Neuronal stem cell (in vitro differentiated cells): Measurements from ENCODE around the gene NLGN1.

ENCODE experiments used
- DNase-seq: peaks from one replicate; pipeline ENCODE4 v3.0.0-alpha.2; 2013; ENCODE audit warnings: low spot score
- H2AFZ ChIP-seq: one replicate; pipeline ENCODE4 v1.6.1; 2013; ENCODE audit warnings: mild to moderate bottlenecking, low read length, inconsistent platforms
- H2AK5ac ChIP-seq: 2 replicates; pipeline ENCODE4 v1.6.1; 2013; ENCODE audit warnings: low read depth, mild to moderate bottlenecking, inconsistent platforms, low read length, moderate library complexity, mixed read lengths
- H2BK120ac ChIP-seq: 2 replicates; pipeline ENCODE4 v1.6.1; 2013; ENCODE audit warnings: low read depth, mild to moderate bottlenecking, inconsistent platforms, low read length, moderate library complexity, mixed read lengths
- H2BK12ac ChIP-seq: one replicate; pipeline ENCODE4 v1.6.1; 2013; ENCODE audit warnings: low read length, inconsistent platforms
- H2BK15ac ChIP-seq: 2 replicates; pipeline ENCODE4 v1.6.1; 2013; ENCODE audit warnings: mild to moderate bottlenecking, low read length, inconsistent platforms, mixed read lengths
- H2BK5ac ChIP-seq: one replicate; pipeline ENCODE4 v1.6.1; 2013; ENCODE audit warnings: inconsistent platforms, mild to moderate bottlenecking, low read length, moderate library complexity
- H3K14ac ChIP-seq: one replicate; pipeline ENCODE4 v1.6.1; 2013; ENCODE audit warnings: low read length, inconsistent platforms
- H3K18ac ChIP-seq: 2 replicates; pipeline ENCODE4 v1.6.1; 2013; ENCODE audit warnings: low read length, inconsistent platforms
- H3K23ac ChIP-seq: 2 replicates; pipeline ENCODE4 v1.6.1; 2013; ENCODE audit warnings: low read depth, mild to moderate bottlenecking, mixed read lengths, low read length, inconsistent platforms; ENCODE audit not compliant: poor library complexity
- H3K27ac ChIP-seq: replicated peaks from 3 replicates; pipeline ENCODE4 v1.5.1; 2013; ENCODE audit warnings: low read length, inconsistent platforms
- H3K27me3 ChIP-seq, 3 experiments: 2 replicates each; pipeline ENCODE4 v1.6.1; 2013; ENCODE audit warnings: low read length in 3 of 3, mild to moderate bottlenecking in 2 of 3, inconsistent platforms in 1 of 3, low read depth in 1 of 3, mixed read lengths in 1 of 3, moderate library complexity in 1 of 3; ENCODE audit not compliant: control insufficient read depth in 3 of 3, insufficient read depth in 3 of 3
- H3K36me3 ChIP-seq, 2 donors: replicated peaks in 1 of 2; 2 replicates each; pipeline ENCODE4 v1.6.1; 2013; ENCODE audit warnings: low read length in 2 of 2; ENCODE audit not compliant: control insufficient read depth in 2 of 2, insufficient read depth in 2 of 2
- H3K4ac ChIP-seq: 2 replicates; pipeline ENCODE4 v1.6.1; 2013; ENCODE audit warnings: inconsistent platforms, mild to moderate bottlenecking, low read length, moderate library complexity
- H3K4me1 ChIP-seq, 2 donors: 1 replicate in 1 of 2; 2 replicates in 1 of 2; pipeline ENCODE4 v1.6.1; 2013; ENCODE audit warnings: low read length in 2 of 2, low read depth in 1 of 2; ENCODE audit not compliant: control insufficient read depth in 2 of 2, insufficient read depth in 1 of 2
- H3K4me2 ChIP-seq: one replicate; pipeline ENCODE4 v1.6.1; 2013; ENCODE audit warnings: mild to moderate bottlenecking, low read length, inconsistent platforms; ENCODE audit not compliant: insufficient read depth, poor library complexity, severe bottlenecking
- H3K4me3 ChIP-seq, 2 donors: 2 replicates each; pipeline ENCODE4 v1.5.1; 2013; ENCODE audit warnings: low read length in 2 of 2, mild to moderate bottlenecking in 2 of 2, inconsistent platforms in 1 of 2, moderate library complexity in 1 of 2
- H3K79me1 ChIP-seq: one replicate; pipeline ENCODE4 v1.6.1; 2013; ENCODE audit warnings: low read depth, mild to moderate bottlenecking, inconsistent platforms, low read length, moderate library complexity
- H3K9ac ChIP-seq: one replicate; pipeline ENCODE4 v1.6.1; 2013; ENCODE audit warnings: mild to moderate bottlenecking, low read depth, low read length, inconsistent platforms; ENCODE audit not compliant: poor library complexity
- H3K9me3 ChIP-seq, 2 donors: replicated peaks in 1 of 2; 2 replicates each; pipeline versions ENCODE3 to v1.6.1; 2013; ENCODE audit warnings: low read length in 2 of 2, mild to moderate bottlenecking in 2 of 2, inconsistent platforms in 1 of 2, low read depth in 1 of 2, mixed read lengths in 1 of 2, moderate library complexity in 1 of 2; ENCODE audit not compliant: control insufficient read depth in 2 of 2, insufficient read depth in 1 of 2
- H4K8ac ChIP-seq: one replicate; pipeline ENCODE4 v1.6.1; 2013; ENCODE audit warnings: low read depth, mild to moderate bottlenecking, inconsistent platforms, low read length, moderate library complexity
- H4K91ac ChIP-seq: one replicate; pipeline ENCODE4 v1.6.1; 2013; ENCODE audit warnings: low read length, low read depth, mild to moderate bottlenecking, inconsistent platforms; ENCODE audit not compliant: poor library complexity
- WGBS, 2 donors: extraction: QIAGEN DNeasy Blood & Tissue Kit; methylation state at CpG; one replicate each; pipeline ENCODE4 v1.1.7; 2013; ENCODE audit warnings: missing lambda C conversion rate in 2 of 2, mixed read lengths in 1 of 2; ENCODE audit not compliant: insufficient read length in 2 of 2, insufficient replicate concordance in 1 of 2; ENCODE audit errors: extremely low coverage in 2 of 2; 5-methylcytosine and 5-hydroxymethylcytosine counted together

The NLGN1 gene

DNA sequence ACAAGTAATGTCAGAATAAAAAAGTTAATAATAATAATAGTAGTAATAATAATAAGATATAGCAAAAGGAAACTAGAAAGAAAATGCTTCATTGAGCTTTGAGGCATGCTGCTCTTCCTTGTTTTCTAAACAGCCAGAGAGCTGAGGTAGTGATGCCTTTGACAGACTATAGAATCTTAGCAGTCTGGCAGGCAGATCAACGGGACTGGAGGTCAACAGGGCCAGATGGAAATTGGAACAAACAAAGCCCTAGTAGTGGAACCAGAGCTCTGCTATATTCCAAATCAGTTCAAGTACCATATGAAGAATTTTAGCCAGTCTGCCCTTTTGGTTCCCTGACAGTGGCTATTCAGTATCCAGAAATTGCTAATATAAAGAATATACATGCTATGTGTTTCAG, 278.6 kb downstream of the NLGN1 start:
- Histone ChIP-seq H2AFZ (no peak overlapping the region), H2AK5ac (no peak overlapping the region), H4K8ac (no peak overlapping the region), H3K9me3 (no peaks in the 10 kb centered on the region), H2BK12ac (no peak overlapping the region), H3K9ac (no peak overlapping the region), H4K91ac (no peak overlapping the region), H3K27me3 (no peaks in the 10 kb centered on the region), H3K27ac (no peak overlapping the region), H3K79me1 (no peaks in the 10 kb centered on the region), H3K4me1 (peaks cover 0 to 11% of the 10 kb centered on the region in 2 donors), H3K4ac (no peak overlapping the region), H2BK120ac (no peak overlapping the region), H3K4me3 (no peak overlapping the region), H3K4me2 (no peak overlapping the region), H3K18ac (no peak overlapping the region), H3K14ac (no peak overlapping the region), H2BK5ac (no peak overlapping the region), H2BK15ac (no peak overlapping the region), H3K36me3 (no peaks in the 10 kb centered on the region), H3K23ac (no peak overlapping the region)
- no CpG with 5 or more reads among the region's 1 CpG for WGBS, 2 donors
- DNase-seq, result peak; percentile 20

DNA sequence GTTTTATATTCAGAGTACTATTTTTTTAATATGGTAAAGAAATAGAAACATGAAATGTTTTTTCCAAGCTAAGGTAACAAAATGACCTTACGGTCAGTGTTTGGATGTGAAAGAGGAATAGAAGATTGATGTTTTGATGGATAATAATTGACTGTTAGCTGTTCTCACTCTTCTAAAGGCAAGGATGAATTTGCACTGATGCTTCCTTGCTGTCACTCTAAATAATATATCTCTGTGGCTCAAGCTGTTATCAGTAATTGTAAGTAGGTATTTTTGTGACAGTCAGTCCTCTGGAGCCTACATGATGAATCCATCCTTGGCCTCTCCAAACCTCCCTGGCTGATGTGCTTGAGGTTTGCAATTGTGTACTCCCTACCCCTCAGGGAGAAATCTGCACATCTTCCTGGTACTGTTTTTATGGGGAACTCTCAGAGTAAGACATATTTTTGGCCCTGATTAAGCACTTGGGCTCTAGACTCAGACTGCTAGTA, 283.7 kb downstream of the NLGN1 start:
- no peaks in the 10 kb centered on the region for H3K79me1 ChIP-seq
- no peaks in the 10 kb centered on the region for H3K27me3 ChIP-seq
- no peak overlapping the region for H3K27ac ChIP-seq
- no peak overlapping the region for H3K4ac ChIP-seq
- DNase-seq, result no peak
- no peaks in the 10 kb centered on the region for H3K36me3 ChIP-seq
- H2AFZ ChIP-seq, result no peak overlapping the region
- no peak overlapping the region for H3K4me3 ChIP-seq
- no peak overlapping the region for H4K91ac ChIP-seq
- no peak overlapping the region for H2BK12ac ChIP-seq
- H3K4me2 ChIP-seq, result no peak overlapping the region
- no peak overlapping the region for H3K23ac ChIP-seq
- peaks cover 0 to 4% of the 10 kb centered on the region in 2 donors for H3K4me1 ChIP-seq
- H2BK120ac ChIP-seq, result no peak overlapping the region
- H3K9ac ChIP-seq, result no peak overlapping the region
- H3K18ac ChIP-seq, result no peak overlapping the region
- WGBS, 2 donors, result no CpG with 5 or more reads among the region's 1 CpG
- no peak overlapping the region for H3K14ac ChIP-seq
- no peak overlapping the region for H2AK5ac ChIP-seq
- no peak overlapping the region for H4K8ac ChIP-seq
- no peaks in the 10 kb centered on the region for H3K9me3 ChIP-seq
- H2BK15ac ChIP-seq, result no peak overlapping the region
- no peak overlapping the region for H2BK5ac ChIP-seq

DNA sequence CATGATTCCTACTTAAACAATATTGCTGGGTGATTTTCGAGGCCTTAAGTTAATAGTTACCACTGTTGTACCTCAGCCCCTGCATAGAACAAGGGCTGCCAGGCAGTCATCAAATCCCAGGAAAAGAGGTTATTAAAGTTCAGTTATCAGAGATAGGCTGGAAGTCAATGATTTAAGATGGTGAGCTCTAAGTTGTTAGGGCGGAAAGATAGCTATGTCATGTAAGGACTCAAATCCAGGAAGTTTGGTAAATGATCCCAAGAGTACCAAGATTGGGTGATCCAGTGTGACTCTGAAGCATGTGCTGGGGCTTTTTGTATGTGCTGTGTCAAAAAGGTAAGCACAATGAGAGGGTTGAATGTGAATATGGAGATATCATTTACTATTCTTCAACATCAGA, 287.9 kb downstream of the NLGN1 start:
- H3K9me3 ChIP-seq, result no peaks in the 10 kb centered on the region
- H3K23ac ChIP-seq, result no peak overlapping the region
- H3K79me1 ChIP-seq, result no peaks in the 10 kb centered on the region
- no peak overlapping the region for H2BK5ac ChIP-seq
- H3K14ac ChIP-seq, result no peak overlapping the region
- H3K18ac ChIP-seq, result no peak overlapping the region
- WGBS, 2 donors, result no CpG with 5 or more reads among the region's 2 CpGs
- DNase-seq, result no peak
- H2BK15ac ChIP-seq, result no peak overlapping the region
- no peak overlapping the region for H3K27ac ChIP-seq
- no peak overlapping the region for H4K91ac ChIP-seq
- no peak overlapping the region for H3K4me3 ChIP-seq
- H3K27me3 ChIP-seq, result no peaks in the 10 kb centered on the region
- no peak overlapping the region for H3K4me2 ChIP-seq
- H4K8ac ChIP-seq, result no peak overlapping the region
- H3K4ac ChIP-seq, result no peak overlapping the region
- no peaks in the 10 kb centered on the region for H3K36me3 ChIP-seq
- H2BK12ac ChIP-seq, result no peak overlapping the region
- H2AK5ac ChIP-seq, result no peak overlapping the region
- H3K9ac ChIP-seq, result no peak overlapping the region
- H3K4me1 ChIP-seq, result peaks cover 0 to 6% of the 10 kb centered on the region in 2 donors
- no peak overlapping the region for H2AFZ ChIP-seq
- no peak overlapping the region for H2BK120ac ChIP-seq

DNA sequence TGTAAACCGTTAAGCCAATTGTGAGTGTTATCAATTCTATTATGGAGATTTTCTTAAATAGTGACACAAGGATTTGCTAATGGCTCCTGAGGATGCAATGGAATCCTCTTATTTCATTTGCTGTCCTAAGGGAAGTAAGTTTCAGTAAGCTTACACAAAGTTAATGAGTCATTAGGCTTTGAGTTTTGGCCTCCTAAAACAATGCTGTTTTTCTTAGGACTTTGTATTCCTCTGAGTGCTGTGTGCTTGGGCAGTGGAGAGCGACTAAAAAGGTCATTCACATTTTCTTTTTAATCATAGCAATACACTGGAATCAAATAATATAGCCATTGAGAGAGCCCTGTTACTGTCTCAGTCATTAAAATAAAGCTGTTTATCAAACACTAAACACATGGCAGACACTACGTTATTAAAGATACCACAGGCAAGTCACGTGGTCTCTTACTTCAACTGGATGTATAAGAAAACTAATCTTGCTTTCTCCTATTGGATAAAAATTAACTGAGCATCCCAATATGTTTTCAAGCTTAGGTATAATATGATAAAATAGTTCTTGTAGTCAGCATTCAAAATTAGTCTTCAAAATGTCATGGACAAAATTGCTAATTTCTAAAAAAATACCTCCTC, 290.8 kb downstream of the NLGN1 start:
- no peak overlapping the region for H3K9ac ChIP-seq
- H3K4me2 ChIP-seq, result no peak overlapping the region
- no peak overlapping the region for H2BK12ac ChIP-seq
- H4K91ac ChIP-seq, result no peak overlapping the region
- H3K4me3 ChIP-seq, result no peak overlapping the region
- H2BK120ac ChIP-seq, result no peak overlapping the region
- no peaks in the 10 kb centered on the region for H3K79me1 ChIP-seq
- no peaks in the 10 kb centered on the region for H3K27me3 ChIP-seq
- H2AFZ ChIP-seq, result no peak overlapping the region
- no CpG with 5 or more reads among the region's 4 CpGs for WGBS, 2 donors
- no peak overlapping the region for H3K14ac ChIP-seq
- H2AK5ac ChIP-seq, result no peak overlapping the region
- H3K23ac ChIP-seq, result no peak overlapping the region
- H3K4me1 ChIP-seq, result peaks cover 0 to 6% of the 10 kb centered on the region in 2 donors
- H3K27ac ChIP-seq, result no peak overlapping the region
- no peak overlapping the region for H3K18ac ChIP-seq
- H2BK15ac ChIP-seq, result no peak overlapping the region
- no peak overlapping the region for H4K8ac ChIP-seq
- DNase-seq, result no peak
- H3K9me3 ChIP-seq, result no peaks in the 10 kb centered on the region
- H2BK5ac ChIP-seq, result no peak overlapping the region
- no peaks in the 10 kb centered on the region for H3K36me3 ChIP-seq
- no peak overlapping the region for H3K4ac ChIP-seq
